NCI-H2227 (cell line): ENCODE data around the gene DNMT3A.
A peak's percentile ranks its signal among the peaks of the same experiment; 100 is the strongest.

Source experiments
- DNase-seq: peaks from one replicate; lab custom pipeline; 2025; ENCODE audit not compliant: unreplicated experiment; lab: John Stamatoyannopoulos, UW

Gene DNMT3A

DNA sequence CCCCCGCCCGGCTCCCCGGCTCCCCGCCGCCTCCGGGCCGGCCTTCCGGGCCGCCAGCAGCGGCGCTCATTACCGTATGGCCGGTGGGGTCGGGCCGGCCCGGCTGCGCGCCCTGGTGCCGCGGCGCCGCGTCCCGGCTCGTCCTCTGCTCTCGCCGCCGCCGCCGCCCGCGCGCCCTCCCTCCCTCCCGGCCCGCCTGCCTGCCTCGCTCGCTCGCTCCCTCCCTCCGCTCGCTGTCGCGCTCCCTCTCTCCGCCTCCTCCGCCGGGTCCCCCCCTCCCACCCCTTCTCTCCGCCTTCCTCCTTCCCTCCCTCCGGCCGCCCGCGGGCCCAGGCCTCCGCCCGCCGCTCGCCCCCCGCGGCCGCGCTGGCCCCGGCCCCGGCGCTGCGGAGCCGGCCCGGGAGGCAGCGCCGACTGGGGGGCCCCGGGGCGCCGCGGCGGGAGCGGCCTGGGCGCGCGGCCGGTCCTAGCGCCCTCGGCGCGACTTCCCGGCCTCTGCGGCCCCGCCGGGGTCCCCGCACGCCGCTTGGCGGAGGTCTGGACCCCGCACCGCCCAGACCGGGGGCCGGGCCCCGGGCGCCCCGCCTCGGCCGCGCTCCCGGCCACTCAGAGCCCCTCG is at the start of gene DNMT3A:
TSS of gene DNMT3A (minus strand) at position 173 of the 619 bp plus-strand sequence. CDS start 27,941 bp downstream, outside the sequence.
- DNase-seq: peak; percentile 77

DNA sequence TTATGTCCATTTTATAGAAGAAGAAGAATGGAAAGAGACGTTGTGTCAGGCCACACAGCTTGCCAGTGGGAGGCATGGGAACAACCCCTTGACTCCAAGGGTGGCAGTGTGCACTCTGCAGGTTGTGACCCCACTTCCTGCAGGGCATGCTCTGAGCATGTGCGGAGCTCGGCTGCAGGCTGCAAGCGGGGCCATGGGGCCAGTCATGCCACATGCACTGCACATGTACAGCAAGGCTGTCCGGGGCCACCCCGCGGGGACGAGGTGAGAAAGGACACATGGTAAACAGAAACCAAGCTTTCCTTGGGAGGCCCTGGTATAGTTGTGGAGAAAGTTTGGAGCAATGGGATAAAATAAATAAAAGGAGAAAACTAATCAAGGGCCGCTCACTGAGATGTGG is 47.4 kb upstream of the DNMT3A start:
- DNase-seq: no peak

DNA sequence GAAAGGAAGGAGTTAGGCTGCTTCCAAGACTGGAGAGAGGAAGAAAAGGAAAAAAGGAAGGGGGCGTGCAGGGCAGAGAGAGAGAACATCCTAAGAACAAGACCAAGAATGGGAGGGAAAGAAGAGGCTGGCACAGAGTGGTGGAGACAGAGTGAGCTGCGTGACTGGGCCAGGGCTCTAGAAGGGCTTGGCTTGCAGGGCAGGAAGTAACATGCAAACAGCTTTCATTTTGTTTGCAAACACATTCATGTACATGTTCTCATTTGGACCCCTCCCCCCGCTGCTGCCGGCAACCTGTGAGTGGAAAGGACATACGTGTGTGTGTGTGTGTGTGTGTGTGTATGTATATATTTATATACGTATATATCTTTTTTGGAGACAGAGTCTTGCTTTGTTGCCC is 46.8 kb upstream of the DNMT3A start:
- DNase-seq: no peak

DNA sequence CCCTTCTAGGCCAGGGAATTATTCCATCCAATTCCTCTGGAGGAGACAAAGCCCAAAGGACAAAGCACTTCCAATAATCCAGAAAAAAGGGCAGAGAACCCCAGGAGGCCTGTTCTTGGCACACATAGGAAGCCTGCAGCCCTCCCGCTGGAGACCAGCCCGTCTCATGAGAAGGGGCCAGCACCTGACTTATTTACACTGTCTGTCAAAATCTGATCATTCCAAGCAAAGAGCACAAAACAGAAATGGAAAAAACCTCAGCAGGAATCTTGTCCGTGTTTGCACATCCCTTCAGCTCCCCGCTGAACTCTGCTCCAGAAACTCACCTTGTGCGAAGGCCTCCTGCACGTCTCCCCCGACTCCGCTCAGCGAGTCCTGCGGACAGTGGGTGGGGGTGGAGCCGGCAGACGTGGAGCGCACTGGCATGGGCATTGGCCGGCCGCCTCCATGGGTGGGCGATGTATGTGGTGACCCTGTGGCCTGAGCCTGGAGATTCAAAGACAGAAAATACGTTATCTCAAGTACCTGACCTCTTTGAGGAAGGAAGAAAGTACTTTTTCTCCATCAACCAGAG is 46.2 kb upstream of the DNMT3A start:
- no peak for DNase-seq

DNA sequence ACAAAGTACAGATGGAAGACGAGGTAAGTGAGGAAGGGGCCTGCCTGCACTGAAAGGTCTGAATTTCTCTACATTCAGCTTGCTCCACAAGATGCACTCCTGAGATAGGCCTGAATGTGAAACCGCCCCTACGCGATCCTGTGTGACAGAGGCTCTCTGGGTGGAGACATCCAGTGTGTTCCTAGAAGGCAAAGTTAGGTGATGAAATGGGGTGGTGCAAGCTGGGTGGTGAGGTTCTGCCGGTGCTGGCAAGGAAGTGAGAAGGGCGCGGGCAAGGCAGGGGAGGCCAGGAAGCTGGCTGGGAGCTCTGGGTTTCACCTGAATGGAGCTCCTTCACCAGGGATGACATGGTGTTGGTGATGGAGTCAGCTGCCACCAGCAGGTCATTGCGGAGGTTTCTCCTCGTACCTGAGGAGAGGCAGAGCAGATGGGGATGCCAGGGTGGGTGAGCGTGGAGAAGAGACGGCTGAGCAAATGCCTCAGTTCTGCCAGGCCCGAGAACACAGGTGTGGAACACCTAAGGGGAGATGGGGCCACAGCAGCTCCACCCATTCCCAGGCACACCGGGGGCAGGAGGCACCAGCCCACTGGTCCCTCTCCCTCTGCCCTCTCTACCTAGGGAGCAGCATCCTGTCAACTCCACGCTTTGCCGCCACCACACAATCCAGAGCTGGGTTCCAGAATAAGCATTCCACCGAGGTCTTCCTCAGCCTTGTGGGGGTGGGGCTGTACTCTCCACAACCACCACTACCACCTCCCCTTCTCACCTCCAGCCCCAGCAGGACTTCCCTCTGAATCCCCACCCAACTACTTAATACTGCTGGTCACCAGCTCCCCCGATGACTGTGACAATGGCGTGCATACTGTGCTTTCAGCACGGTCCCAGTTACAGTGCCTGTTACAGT is 45.5 kb upstream of the DNMT3A start:
- DNase-seq: no peak

DNA sequence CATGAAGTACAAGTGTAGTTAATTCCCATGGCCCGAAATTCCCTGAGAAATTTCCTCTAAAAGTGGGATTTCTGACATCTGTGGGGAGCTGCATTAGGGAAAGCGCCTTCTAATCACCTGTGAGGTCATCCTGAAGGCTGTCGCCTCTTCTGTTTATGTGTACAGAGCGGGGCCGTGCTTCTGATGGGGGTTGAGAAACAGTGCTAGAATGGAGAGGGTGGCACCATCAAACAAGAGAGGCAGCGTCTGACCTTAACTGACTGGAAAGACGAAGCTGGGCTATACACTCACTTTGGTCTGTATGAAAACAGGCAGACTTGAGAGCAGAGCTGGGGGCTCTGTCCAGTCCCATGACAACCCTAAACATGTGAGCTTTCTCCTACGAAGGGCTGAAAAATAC is 44.2 kb upstream of the DNMT3A start:
- peak; percentile 32 for DNase-seq

DNA sequence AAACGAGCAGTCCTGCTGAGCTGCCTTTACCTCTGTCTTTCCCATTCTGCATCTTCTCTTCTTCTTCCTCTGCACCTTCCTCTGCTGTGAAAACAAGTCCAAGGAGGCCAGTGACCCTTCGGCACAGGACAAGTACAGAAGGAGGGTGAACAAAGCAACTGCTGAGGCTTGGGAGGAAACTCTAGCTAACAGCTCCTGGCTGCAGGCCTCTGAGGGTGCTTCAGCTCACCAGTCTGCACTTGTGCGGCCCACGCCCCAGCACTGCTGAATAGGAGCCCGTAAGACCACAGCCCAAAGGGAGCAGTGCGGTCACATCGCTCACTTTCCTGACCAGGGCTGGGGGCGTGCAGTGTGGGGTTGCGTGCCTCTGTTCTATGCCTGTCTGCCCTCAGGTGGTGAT is 42.1 kb upstream of the DNMT3A start:
- DNase-seq: no peak

DNA sequence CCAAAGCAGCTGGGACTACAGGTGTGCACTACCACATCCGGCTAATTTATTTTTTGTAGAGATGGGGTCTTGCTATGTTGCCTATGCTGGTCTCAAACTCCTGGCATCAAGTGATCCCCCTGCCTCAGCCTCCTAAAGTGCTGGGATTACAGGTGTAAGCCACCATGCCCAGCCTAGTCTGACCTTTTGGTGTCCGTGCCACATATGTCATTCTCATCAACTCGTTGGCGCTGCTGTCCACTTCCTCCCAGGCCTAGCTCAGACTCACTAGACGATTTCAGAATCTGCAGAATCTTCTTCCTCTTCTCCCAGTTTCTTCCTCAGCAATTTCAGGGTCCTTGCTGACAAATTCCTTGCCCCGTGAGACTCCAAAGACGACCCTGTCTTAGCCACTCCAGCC is 39.8 kb upstream of the DNMT3A start:
- DNase-seq: no peak

DNA sequence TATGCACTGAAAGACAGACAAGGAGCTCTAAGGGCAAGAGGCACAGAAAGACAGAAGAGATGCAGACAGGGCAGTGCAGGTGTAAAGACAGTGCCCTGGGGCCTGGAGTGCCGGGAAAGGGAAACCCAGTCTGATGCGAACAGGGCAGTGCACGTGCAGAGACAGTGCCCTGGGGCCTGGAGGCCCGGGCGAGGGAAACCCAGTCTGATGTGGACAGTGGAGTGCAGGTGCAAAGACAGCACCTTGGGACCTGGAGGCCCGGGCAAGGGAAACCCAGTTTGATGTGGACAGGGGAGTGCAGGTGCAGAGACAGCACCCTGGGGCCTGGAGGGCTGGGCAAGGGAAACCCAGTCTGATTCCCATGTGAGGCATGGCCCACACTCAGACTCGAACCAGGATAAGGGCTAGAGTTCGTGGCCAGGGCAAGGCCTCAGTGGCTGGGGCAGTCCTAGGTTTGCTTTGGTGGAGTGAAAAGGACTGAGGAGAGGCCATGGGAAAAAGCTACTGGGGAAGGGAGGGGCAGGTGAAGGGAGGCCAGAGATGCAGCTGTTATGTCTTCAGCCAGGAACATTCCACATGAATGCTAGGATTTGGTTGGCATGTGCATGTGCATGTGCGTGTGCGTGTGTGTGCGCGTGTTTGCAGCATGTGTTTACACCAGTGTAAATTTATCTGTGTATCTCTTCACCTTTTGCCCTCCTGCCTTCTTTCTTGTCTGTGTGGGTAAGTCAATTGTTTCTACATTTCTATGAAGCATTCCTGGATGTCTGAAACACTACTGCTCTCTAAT is 39.1 kb upstream of the DNMT3A start:
- DNase-seq: no peak

DNA sequence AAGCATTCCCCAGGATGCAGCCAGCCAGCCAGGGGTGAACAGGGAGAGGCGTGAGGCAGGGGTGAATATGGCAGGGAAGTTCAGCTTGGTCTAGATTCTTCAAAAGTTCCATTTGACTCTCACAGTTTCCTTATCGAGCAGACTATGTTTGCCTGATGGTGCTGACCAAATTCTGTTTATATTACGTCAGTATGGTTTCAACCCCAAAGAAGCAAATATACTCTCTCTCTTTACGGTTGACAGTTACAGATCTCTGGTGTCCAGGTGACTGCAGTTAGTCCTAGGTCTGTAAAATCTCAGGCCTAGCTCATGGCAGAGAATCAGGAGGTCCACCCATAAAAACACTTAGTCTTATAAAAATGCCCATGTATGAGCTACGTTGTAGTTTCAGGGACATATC is 38.3 kb upstream of the DNMT3A start:
- no peak for DNase-seq

DNA sequence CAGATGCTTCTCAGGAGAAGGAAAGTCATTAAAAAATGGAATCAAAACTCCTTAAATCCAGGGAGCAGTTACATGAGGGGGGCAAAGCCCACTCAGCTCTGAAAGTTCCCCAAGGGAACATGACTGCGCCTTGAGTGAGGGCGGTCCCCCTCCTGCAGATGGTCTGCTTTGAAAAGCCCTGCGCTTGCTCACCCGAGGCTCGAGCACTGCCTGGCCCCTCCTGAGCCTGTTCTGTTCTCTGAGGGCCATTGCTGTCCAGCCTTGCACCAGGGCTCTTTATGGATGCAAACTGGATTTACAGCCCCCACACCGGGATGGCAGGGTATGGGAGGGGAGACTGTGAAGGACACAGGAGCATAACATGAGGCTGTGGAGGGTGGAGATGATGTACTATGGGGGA is 37.8 kb upstream of the DNMT3A start:
- DNase-seq: no peak

DNA sequence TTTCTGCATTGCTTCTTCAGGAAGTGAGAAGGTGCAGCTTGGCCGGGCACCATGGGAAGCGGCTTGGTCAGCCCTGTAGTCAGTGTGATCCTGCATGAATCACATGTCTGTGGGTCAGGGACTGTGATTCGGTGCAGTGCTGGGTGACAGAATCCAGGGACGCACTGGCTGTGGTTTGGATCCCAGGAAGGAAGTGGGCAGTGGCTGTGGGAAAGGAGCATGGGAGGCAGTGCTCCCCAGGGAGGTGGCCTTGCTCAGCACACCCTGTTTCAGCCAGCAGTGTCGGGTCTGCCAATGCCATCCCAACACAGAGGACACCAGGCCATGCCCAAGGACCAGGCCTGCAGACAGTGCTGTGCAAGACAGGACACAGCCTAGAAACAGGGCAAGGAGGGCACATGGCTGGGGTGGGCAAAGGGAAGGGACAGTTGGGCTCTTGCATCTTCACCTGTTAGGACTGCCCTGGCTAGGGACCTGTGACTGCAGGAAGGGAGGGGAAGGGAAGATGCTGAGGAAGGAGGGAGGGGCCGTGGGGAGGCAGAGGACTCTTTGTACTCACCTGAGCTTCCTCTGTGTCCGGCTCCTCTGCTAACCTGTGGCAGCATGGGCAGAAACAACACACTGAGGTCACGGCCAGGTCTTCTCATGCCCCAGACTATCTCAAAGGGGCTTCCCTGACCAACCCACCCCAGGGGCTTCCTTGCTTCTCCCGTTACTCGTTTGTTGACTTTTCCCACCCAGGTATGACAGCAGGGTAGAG is 37.2 kb upstream of the DNMT3A start:
- no peak for DNase-seq

DNA sequence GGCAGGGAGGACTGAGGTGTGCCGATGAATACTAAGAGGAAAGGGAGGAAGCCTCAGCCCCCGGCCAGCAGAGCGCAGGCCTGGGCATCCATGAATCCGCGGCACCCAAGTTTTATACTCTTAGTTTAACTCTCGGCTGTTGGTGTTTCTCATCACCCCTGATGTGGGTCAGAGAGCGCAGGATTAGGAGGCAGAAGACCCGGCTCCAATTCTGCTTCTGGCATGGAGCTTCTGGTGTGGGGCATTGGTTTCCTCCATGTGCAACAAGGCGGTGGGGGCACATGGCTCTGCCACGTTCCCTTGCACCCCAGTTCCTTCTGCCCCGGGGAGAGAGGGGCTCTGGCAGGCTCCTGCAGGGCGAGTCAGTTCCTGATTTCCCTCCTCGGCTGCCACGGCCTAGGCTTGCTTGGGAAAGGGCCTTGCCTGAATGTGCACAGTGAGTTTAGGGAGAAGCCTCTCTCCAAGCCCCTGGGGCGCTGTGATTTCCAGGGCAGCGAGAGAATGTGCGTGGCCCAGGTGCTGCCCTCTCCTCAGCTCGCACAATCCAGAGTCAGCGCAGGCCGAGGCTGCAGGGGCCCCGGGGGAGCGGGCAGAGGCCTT is 36.2 kb upstream of the DNMT3A start:
- DNase-seq: no peak

DNA sequence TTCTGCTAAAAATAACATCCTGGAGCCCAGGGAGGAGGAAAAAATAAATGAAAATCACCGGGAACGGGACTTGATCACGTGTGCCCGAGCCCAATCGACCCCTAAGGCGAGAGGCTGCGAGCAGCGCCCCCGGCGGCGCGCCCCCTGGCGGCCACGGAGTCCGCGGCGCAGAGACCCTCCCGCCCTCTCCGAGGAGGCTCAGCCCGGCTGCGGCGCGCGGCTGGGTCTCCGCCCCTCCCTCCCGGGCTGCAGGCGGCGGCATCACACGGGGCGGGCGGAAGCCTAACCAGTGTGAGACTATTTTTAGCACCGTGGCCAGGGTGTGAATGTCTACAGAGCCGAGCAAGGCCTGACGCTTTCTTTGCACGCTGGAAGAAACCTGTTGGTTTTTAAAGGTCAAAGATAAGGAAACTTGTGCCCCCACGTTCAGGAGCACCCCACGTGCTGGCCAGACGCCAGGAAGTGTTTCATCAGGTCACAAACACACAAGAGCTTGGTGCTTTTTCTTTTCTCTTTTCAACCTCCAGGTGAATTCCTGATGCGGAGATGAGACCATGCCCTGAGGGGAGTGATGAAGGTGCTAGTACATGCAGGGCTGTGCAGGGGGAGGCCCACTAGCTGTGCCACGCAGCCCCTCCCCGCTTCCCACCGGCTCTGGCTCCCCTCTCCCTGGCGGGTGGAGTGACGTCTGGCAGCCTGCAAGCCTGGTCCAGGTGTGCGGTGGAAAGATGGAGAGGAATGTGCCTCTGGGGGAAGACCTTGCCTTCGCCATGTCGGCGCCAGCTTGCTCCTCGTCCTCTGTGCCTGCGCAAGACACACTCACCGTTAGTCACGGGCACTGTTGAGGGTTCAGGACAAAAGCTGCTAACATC is 35.3 kb upstream of the DNMT3A start:
- peak; percentile 96 for DNase-seq

DNA sequence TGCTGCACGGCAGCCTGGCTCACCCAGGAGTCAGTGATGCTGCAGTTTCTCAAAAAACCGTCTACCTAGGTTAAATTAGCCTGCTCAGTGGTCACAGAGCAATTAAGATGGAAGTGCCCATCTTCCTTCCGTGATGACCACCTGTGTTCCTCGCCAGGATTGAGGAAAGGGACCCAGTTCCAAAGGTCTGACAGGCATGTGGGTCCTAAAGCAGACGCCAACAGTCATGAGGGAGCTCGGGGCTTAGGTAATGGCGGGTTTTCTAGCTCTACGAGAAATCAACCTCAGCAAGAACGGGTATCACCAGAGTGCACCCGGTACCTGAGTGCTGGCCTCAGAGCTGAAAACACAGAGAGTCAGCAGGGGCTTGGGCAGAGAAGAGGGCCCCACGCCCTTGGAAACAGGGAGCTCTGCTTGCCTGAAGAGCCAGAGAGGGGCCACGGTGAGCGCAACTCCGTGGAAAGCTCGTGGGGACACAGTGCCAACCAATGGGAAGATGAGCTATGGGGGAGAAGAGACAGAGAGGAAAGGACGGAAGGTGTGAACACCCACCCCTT is 34.3 kb upstream of the DNMT3A start:
- DNase-seq: no peak

DNA sequence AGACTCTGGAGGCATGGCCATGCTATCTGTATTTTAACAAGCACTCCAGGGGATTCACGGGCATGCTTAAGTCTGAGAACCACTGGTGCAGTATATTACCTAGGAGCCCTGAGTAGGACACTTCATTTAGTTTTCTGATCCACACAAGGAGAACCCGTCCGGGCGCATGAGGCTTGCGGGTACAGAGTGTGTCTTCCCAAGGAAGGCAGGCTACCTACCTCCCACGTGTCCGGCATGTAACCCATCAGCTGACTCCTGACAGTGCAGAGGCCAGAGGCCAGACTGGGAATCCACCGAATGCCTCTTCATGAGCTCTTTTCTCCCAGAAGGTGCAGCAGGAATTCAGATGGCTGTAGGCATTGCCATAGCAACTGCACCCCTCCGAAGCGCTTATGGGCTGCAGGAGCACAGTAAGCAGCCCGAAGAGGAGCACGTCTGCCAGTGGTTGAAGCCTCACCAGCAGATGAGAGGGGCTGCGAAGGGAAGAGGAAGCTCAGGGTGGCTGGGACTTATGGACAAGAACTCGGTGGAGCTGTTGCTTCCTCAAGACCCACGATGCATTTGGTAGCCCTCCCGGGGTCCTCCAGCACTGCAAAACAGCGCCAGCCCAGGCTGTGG is 33.8 kb upstream of the DNMT3A start:
- DNase-seq: no peak

DNA sequence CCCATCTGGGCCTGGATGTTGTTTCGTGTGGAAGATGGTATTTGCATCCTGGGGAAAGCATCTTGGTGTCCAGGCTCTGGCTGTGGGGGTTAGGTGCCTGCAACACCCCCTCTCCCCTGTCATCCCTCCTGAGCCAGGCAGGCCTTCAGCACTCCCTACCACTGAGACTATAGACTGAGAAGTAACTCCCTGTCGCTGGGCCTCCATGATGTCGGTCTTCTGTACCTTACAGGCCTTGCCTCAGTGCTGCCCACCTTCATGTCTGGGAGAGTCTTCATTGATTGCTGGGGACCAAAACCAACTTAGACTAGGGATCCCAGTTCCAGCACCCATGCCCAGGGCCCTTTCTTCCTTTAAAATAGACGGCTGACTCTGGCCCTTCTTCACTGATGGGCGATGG is 33.1 kb upstream of the DNMT3A start:
- no peak for DNase-seq

DNA sequence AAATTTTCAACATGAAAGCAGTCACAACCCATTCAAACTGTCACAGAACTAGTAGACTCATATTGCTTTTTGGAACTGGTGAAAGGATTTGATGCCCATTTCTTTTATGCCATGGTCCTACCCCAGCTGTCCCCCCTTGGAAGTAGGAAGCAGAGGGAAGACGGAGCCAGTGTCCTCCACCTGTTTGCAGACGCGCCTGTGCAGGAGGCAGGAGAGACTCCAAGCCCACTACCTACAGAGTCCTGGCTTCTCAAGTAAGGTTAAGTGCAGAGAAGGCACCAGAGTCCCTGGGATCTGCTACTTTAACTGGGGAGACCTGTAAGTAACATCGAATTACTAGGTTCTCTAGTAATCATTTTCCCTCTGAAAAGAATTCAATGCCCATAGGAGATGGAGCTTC is 32.7 kb upstream of the DNMT3A start:
- no peak for DNase-seq
